GM19025 (cell line): ENCODE results near the gene GALNS.
"Not testable (repeated sequence)": the region's sequence is repeated elsewhere in the genome, so short reads cannot be mapped to it uniquely, and the experiment has no call there.

Source experiments
- ATAC-seq: cut with Tn5 transposase; IDR thresholded peaks from one replicate; pipeline ENCODE4 v1.9.1; 2021; ENCODE audit warnings: mild to moderate bottlenecking, low read depth, moderate library complexity; ENCODE audit not compliant: unreplicated experiment

Gene GALNS

GRCh38 chr16:88856828-88857727 is at the start of gene GALNS, which contains the start of gene TRAPPC2L:
Gene GALNS (minus strand): TSS chr16:88856947. CDS start chr16:88856877, 70 bp downstream.
Gene TRAPPC2L (plus strand): TSS chr16:88857127. CDS start chr16:88857151, 24 bp downstream.
- ATAC-seq: peak; percentile 76

- ATAC-seq: no peak
Observed at GRCh38 chr16:88906020-88906419, 49.3 kb upstream of the GALNS start.

- ATAC-seq: no peak
Observed at GRCh38 chr16:88905563-88905962, 48.8 kb upstream of the GALNS start.

- ATAC-seq: no peak
Observed at GRCh38 chr16:88904676-88905365, 48.1 kb upstream of the GALNS start.

- no peak for ATAC-seq
Observed at GRCh38 chr16:88903267-88903666, 46.5 kb upstream of the GALNS start.

GRCh38 chr16:88902744-88903143 is 46.0 kb upstream of the GALNS start:
- no peak for ATAC-seq

- no peak for ATAC-seq
Observed at GRCh38 chr16:88901718-88902337, 45.1 kb upstream of the GALNS start.

GRCh38 chr16:88900662-88901052 is 43.9 kb upstream of the GALNS start:
- no peak for ATAC-seq

- ATAC-seq: no peak
Observed at GRCh38 chr16:88899901-88900661, 43.3 kb upstream of the GALNS start.

GRCh38 chr16:88897696-88898425 is 41.1 kb upstream of the GALNS start:
- ATAC-seq: no peak

GRCh38 chr16:88896238-88897070 is 39.7 kb upstream of the GALNS start:
- no peak for ATAC-seq

- no peak for ATAC-seq
Observed at GRCh38 chr16:88895335-88895734, 38.6 kb upstream of the GALNS start.

GRCh38 chr16:88894681-88895300 is 38.0 kb upstream of the GALNS start:
- no peak for ATAC-seq

GRCh38 chr16:88894266-88894665 is 37.5 kb upstream of the GALNS start:
- not testable (repeated sequence) for ATAC-seq

GRCh38 chr16:88893127-88893968 is 36.6 kb upstream of the GALNS start:
- no peak for ATAC-seq

GRCh38 chr16:88892065-88892464 is 35.3 kb upstream of the GALNS start:
- no peak for ATAC-seq

GRCh38 chr16:88891083-88891482 is 34.3 kb upstream of the GALNS start:
- ATAC-seq: no peak
